SK-N-SH treated with all-trans-retinoic acid at 6 μM for 48 hours (cell line): ENCODE results near the gene GALT.

ENCODE experiments used
- ATAC-seq: fragments of 200-7000 bp; cut with Tn5 transposase; 3 replicates; pipeline ENCODE4 v1.9.1; 2020; ENCODE audit warnings: mild to moderate bottlenecking, moderate library complexity
- ARNTL ChIP-seq: fragments of 450-650 bp; formaldehyde crosslinking; IDR thresholded peaks from 2 replicates; pipeline ENCODE4 v1.5.0; 2020; ENCODE audit warnings: low read depth, mild to moderate bottlenecking, moderate library complexity, borderline replicate concordance
- BACH2 ChIP-seq: fragments of 250-450 bp; sonication (Bioruptor Pico); IDR thresholded peaks from 2 replicates; pipeline ENCODE4 v1.9.0; 2021; ENCODE audit warnings: mild to moderate bottlenecking, borderline replicate concordance
- CSDC2 ChIP-seq: fragments of 250-450 bp; sonication (Bioruptor Pico); IDR thresholded peaks from 2 replicates; pipeline ENCODE4 v1.5.0; 2020; ENCODE audit warnings: mild to moderate bottlenecking, moderate library complexity
- ESRRG ChIP-seq: fragments of 250-450 bp; sonication (Bioruptor Pico); IDR thresholded peaks from 2 replicates; pipeline ENCODE4 v1.6.1; 2021; ENCODE audit warnings: mild to moderate bottlenecking
- ISL1 ChIP-seq: fragments of 250-450 bp; sonication (Bioruptor Pico); IDR thresholded peaks from 2 replicates; pipeline ENCODE4 v2.1.2; 2022; ENCODE audit warnings: mild to moderate bottlenecking, moderate library complexity
- OSR1 ChIP-seq: fragments of 250-450 bp; sonication (Bioruptor Pico); IDR thresholded peaks from 2 replicates; pipeline ENCODE4 v1.8.0; 2022; ENCODE audit warnings: moderate library complexity, mild to moderate bottlenecking, inconsistent platforms
- PPARA ChIP-seq: fragments of 250-450 bp; sonication (Bioruptor Pico); IDR thresholded peaks from 2 replicates; pipeline ENCODE4 v1.5.0; 2020; ENCODE audit warnings: mild to moderate bottlenecking, borderline replicate concordance
- RARB ChIP-seq: fragments of 250-450 bp; sonication (Bioruptor Pico); IDR thresholded peaks from 2 replicates; pipeline ENCODE4 v1.8.0; 2021; ENCODE audit warnings: mild to moderate bottlenecking, moderate library complexity
- SNAI2 ChIP-seq: fragments of 250-450 bp; sonication (Bioruptor Pico); IDR thresholded peaks from 2 replicates; pipeline ENCODE4 v1.5.0; 2020; ENCODE audit warnings: mild to moderate bottlenecking, moderate library complexity
- TOX ChIP-seq: fragments of 250-450 bp; sonication (Bioruptor Pico); IDR thresholded peaks from 2 replicates; pipeline ENCODE4 v1.8.0; 2021; ENCODE audit warnings: mild to moderate bottlenecking, moderate library complexity, borderline replicate concordance
- ZC3H10 ChIP-seq: fragments of 250-450 bp; sonication (Bioruptor Pico); IDR thresholded peaks from 2 replicates; pipeline ENCODE4 v1.5.1; 2021; ENCODE audit warnings: mild to moderate bottlenecking, moderate library complexity
- ZFP3 ChIP-seq: fragments of 250-450 bp; sonication (Bioruptor Pico); IDR thresholded peaks from 2 replicates; pipeline ENCODE4 v1.5.0; 2020; ENCODE audit warnings: mild to moderate bottlenecking, moderate library complexity
- ZFP30 ChIP-seq: fragments of 450-650 bp; formaldehyde crosslinking; IDR thresholded peaks from 2 replicates; pipeline ENCODE4 v1.5.0; 2022; ENCODE audit warnings: mild to moderate bottlenecking, moderate library complexity
- ZNF565 ChIP-seq: fragments of 450-650 bp; formaldehyde crosslinking; conservative IDR thresholded peaks from 2 replicates; pipeline ENCODE4 v1.5.0; 2020; ENCODE audit warnings: low read depth, mild to moderate bottlenecking, moderate library complexity
- ZNF70 ChIP-seq: fragments of 450-650 bp; formaldehyde crosslinking; IDR thresholded peaks from 2 replicates; pipeline ENCODE4 v1.5.0; 2020; ENCODE audit warnings: mild to moderate bottlenecking, moderate library complexity
- ZNF8 ChIP-seq: fragments of 450-650 bp; formaldehyde crosslinking; IDR thresholded peaks from 2 replicates; pipeline ENCODE4 v1.5.0; 2020; ENCODE audit warnings: mild to moderate bottlenecking, moderate library complexity
- TF ChIP-seq, protein P1 (sequence below): fragments of 250-450 bp; sonication (Bioruptor Pico); IDR thresholded peaks from 2 replicates; pipeline ENCODE4 v1.5.1; 2021; ENCODE audit warnings: mild to moderate bottlenecking, moderate library complexity
- TF ChIP-seq, protein P2 (sequence below): fragments of 250-450 bp; sonication (Bioruptor Pico); IDR thresholded peaks from 2 replicates; pipeline ENCODE4 v1.8.0; 2021; ENCODE audit warnings: low read depth, mild to moderate bottlenecking, moderate library complexity, borderline replicate concordance
- TF ChIP-seq, protein P3 (sequence below): fragments of 250-450 bp; sonication (Bioruptor Pico); IDR thresholded peaks from 2 replicates; pipeline ENCODE4 v1.5.0; 2020; ENCODE audit warnings: mild to moderate bottlenecking, moderate library complexity
- TF ChIP-seq, protein P4 (sequence below): fragments of 250-450 bp; sonication (Bioruptor Pico); IDR thresholded peaks from 2 replicates; pipeline ENCODE4 v1.5.1; 2020; ENCODE audit warnings: low read depth, mild to moderate bottlenecking, moderate library complexity
- TF ChIP-seq, protein P5 (sequence below): fragments of 250-450 bp; sonication (Bioruptor Pico); IDR thresholded peaks from 2 replicates; pipeline ENCODE4 v1.8.0; 2020; ENCODE audit warnings: mild to moderate bottlenecking, moderate library complexity, borderline replicate concordance

GALT gene

DNA sequence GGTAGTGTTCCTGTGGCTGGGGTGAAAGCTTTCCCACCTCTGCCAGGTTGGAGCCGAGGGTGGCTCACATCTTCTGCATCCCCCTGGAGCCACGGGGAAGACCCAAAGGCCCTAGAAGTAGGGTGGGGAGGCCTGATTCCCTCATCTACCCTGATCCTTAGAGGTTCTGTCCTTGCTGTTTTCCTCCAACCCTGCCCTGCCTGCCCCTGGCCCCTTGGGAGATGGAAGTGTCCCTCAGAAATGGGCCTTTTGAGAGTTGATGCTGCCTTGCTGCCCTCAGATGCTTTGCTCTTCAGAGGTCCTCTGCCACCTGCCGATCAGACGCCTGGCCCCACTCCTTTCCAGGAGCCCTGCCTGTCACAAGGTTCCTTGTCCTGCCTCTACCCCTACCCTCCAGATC, 38.3 kb downstream of the GALT start:
- TF ChIP-seq ZC3H10 (CRISPR knock-in tag), result no peak
- TF ChIP-seq PPARA (CRISPR knock-in tag), result no peak
- TF ChIP-seq, protein P1, sequence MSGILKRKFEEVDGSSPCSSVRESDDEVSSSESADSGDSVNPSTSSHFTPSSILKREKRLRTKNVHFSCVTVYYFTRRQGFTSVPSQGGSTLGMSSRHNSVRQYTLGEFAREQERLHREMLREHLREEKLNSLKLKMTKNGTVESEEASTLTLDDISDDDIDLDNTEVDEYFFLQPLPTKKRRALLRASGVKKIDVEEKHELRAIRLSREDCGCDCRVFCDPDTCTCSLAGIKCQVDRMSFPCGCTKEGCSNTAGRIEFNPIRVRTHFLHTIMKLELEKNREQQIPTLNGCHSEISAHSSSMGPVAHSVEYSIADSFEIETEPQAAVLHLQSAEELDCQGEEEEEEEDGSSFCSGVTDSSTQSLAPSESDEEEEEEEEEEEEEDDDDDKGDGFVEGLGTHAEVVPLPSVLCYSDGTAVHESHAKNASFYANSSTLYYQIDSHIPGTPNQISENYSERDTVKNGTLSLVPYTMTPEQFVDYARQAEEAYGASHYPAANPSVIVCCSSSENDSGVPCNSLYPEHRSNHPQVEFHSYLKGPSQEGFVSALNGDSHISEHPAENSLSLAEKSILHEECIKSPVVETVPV, result no peak
- TF ChIP-seq TOX, result no peak
- TF ChIP-seq, protein P2, sequence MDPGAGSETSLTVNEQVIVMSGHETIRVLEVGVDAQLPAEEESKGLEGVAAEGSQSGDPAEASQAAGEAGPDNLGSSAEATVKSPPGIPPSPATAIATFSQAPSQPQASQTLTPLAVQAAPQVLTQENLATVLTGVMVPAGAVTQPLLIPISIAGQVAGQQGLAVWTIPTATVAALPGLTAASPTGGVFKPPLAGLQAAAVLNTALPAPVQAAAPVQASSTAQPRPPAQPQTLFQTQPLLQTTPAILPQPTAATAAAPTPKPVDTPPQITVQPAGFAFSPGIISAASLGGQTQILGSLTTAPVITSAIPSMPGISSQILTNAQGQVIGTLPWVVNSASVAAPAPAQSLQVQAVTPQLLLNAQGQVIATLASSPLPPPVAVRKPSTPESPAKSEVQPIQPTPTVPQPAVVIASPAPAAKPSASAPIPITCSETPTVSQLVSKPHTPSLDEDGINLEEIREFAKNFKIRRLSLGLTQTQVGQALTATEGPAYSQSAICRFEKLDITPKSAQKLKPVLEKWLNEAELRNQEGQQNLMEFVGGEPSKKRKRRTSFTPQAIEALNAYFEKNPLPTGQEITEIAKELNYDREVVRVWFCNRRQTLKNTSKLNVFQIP (CRISPR knock-in tag), result no peak
- TF ChIP-seq ESRRG (CRISPR knock-in tag), result no peak
- TF ChIP-seq ISL1 (CRISPR knock-in tag), result no peak
- ATAC-seq, result no peak

DNA sequence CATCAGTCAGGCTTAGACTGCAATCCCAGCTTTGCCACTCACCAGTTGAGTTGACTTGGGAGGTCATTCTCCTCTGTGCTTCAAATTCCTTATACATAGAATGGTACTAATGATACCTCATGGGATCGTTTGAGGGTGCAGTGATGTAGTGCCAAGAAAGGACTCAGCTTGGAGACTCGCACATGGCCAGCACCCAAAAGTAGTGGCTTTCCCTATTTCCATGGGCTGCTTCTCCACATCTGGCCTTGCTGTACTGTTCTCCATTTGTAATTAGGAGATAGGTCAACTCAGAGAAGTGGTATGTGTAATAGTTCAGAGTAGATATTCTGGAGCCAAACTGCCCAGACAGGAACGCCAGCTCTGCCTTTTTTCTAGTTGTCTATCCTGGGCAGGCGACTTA, 39.1 kb downstream of the GALT start:
- ATAC-seq, result no peak
- TF ChIP-seq ZNF70 (CRISPR knock-in tag) (no peak), ZFP30 (CRISPR knock-in tag) (no peak), OSR1 (CRISPR knock-in tag) (no peak), TOX (no peak), PPARA (CRISPR knock-in tag) (no peak), ESRRG (CRISPR knock-in tag) (no peak), ZNF8 (CRISPR knock-in tag) (no peak), SNAI2 (CRISPR knock-in tag) (no peak), BACH2 (CRISPR knock-in tag) (no peak)
- TF ChIP-seq, protein P3, sequence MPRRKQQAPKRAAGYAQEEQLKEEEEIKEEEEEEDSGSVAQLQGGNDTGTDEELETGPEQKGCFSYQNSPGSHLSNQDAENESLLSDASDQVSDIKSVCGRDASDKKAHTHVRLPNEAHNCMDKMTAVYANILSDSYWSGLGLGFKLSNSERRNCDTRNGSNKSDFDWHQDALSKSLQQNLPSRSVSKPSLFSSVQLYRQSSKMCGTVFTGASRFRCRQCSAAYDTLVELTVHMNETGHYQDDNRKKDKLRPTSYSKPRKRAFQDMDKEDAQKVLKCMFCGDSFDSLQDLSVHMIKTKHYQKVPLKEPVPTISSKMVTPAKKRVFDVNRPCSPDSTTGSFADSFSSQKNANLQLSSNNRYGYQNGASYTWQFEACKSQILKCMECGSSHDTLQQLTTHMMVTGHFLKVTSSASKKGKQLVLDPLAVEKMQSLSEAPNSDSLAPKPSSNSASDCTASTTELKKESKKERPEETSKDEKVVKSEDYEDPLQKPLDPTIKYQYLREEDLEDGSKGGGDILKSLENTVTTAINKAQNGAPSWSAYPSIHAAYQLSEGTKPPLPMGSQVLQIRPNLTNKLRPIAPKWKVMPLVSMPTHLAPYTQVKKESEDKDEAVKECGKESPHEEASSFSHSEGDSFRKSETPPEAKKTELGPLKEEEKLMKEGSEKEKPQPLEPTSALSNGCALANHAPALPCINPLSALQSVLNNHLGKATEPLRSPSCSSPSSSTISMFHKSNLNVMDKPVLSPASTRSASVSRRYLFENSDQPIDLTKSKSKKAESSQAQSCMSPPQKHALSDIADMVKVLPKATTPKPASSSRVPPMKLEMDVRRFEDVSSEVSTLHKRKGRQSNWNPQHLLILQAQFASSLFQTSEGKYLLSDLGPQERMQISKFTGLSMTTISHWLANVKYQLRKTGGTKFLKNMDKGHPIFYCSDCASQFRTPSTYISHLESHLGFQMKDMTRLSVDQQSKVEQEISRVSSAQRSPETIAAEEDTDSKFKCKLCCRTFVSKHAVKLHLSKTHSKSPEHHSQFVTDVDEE (CRISPR knock-in tag), result no peak
- TF ChIP-seq, protein P1, result no peak
- TF ChIP-seq, protein P2 (CRISPR knock-in tag), result no peak

DNA sequence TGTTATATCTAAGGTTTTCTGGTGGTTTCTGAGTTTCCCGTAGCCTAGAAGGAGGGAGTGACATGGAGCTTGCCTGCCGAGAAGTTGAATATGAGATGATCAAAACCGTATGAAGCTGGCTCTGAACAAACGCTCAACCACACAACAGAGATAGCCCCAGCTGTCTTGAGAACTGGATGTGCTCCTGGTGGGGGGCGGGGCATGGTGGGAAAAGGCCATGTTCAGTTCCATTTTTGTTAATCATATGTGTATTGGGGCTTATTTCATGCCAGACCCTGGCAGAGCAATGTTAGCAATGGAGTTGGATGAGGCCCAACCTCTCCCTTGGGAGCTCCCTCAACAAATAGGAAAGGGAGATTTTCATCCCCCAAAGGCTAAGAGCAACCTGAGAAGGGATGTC, 39.8 kb downstream of the GALT start:
- TF ChIP-seq ARNTL (CRISPR knock-in tag) (no peak), PPARA (CRISPR knock-in tag) (no peak), OSR1 (CRISPR knock-in tag) (no peak), ESRRG (CRISPR knock-in tag) (no peak), ZFP30 (CRISPR knock-in tag) (no peak), ZC3H10 (CRISPR knock-in tag) (no peak), SNAI2 (CRISPR knock-in tag) (no peak), RARB (CRISPR knock-in tag) (no peak), CSDC2 (CRISPR knock-in tag) (no peak), ZNF565 (CRISPR knock-in tag) (no peak), ISL1 (CRISPR knock-in tag) (no peak), ZFP3 (no peak)
- TF ChIP-seq, protein P4, sequence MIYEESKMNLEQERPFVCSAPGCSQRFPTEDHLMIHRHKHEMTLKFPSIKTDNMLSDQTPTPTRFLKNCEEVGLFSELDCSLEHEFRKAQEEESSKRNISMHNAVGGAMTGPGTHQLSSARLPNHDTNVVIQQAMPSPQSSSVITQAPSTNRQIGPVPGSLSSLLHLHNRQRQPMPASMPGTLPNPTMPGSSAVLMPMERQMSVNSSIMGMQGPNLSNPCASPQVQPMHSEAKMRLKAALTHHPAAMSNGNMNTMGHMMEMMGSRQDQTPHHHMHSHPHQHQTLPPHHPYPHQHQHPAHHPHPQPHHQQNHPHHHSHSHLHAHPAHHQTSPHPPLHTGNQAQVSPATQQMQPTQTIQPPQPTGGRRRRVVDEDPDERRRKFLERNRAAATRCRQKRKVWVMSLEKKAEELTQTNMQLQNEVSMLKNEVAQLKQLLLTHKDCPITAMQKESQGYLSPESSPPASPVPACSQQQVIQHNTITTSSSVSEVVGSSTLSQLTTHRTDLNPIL (CRISPR knock-in tag), result no peak
- TF ChIP-seq, protein P3 (CRISPR knock-in tag), result no peak
- TF ChIP-seq, protein P5, sequence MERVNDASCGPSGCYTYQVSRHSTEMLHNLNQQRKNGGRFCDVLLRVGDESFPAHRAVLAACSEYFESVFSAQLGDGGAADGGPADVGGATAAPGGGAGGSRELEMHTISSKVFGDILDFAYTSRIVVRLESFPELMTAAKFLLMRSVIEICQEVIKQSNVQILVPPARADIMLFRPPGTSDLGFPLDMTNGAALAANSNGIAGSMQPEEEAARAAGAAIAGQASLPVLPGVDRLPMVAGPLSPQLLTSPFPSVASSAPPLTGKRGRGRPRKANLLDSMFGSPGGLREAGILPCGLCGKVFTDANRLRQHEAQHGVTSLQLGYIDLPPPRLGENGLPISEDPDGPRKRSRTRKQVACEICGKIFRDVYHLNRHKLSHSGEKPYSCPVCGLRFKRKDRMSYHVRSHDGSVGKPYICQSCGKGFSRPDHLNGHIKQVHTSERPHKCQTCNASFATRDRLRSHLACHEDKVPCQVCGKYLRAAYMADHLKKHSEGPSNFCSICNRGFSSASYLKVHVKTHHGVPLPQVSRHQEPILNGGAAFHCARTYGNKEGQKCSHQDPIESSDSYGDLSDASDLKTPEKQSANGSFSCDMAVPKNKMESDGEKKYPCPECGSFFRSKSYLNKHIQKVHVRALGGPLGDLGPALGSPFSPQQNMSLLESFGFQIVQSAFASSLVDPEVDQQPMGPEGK, result no peak
- no peak for ATAC-seq
